HG03432 (cell line): ENCODE data around the gene DENND5B.

ENCODE experiments used
- ATAC-seq: cut with Tn5 transposase; IDR thresholded peaks from one replicate; pipeline ENCODE4 v1.9.1; 2021; ENCODE audit warnings: mild to moderate bottlenecking, moderate library complexity; ENCODE audit not compliant: unreplicated experiment

DENND5B gene

DNA sequence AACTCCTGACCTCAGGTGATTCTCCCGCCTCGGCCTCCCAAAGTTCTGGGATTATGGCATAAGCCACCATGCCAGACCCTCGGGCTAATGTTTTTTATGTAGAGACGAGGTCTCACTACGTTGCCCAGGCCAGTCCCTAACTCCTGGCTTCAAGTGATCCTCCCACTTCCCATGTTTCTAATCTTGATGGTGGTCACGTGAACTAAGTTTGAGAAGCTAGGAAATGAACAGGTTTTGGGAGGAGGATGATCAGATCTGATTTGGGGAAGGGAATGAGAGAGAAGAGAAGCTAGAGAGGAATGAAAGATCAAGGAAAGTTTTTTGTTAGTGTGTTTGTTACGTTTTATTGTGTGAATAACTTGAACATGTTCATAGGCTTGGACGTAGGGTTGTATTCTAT is 247.8 kb downstream of the DENND5B start:
- no peak for ATAC-seq

DNA sequence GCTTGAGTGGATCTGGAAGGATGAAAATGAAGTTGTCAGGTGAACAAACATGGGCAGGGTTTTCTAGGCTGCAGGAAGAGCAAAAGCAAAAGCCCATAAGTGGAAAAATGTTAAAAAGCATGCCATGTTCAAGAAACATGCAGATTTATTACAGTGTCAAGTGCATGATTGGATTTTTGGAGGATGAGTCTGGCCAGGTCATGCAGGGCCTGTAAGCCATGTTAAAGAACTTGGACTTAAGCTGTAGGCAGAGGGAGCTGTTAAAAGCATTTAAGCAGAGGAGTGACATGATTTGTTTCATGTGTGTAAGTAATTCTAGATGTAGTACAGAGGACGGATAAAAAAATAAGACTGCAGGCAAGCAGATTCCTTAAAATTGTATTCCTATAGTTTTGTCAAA is 248.7 kb downstream of the DENND5B start:
- no peak for ATAC-seq

DNA sequence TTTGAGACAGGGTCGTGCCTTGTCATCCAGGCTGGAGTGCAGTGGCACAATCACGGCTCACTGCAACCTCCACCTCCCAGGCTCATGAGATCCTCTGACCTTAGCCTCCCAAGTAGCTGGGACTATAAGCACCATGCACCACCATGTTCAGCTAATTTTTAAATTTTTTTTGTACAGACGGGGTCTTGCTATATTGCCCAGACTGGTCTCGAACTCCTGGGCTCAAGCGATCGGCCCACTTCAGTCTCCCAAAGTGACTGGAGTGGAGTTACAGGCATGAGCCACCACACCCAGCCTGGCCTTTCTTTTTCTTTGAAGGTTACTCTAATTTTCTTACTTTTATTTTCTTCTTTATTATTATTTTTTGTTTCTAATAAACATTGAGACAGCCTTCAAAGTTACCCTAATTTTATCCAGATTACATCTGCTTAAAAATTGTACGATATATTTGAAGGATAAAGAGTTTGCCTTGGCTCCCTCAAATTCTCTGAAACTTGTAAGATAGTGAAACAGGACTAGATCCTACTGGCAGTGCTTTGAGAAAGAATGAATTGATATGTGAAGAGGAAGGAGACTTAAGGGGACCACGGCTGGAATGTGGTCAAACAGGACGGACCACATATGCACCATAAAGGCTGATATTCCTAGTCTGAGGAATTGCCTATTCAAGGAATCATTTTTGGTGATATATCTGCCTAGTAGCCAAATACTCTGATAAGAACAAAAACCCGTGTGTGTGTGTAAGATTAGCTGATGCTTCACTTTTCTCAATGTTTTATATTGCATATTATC is 250.9 kb downstream of the DENND5B start:
- ATAC-seq = no peak

DNA sequence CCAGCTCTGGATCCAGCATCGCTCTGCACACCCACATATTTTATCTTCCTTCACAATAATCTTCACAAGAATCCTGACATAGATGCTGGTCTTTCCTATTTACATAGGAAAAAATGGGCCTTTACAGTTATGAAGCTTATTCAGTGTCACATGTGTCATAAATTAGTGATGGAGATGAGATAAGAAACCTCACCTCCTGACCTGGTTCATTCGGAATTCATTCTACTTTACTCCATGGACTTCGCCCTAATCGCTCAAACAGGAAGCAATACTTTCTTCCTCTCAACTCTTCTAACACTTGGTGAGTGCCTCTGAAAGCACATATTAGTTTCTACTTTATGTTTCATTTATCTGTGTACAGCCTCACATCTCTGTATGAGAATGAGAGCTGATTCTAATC is 253.0 kb downstream of the DENND5B start:
- ATAC-seq = no peak
